GM13977 (cell line): ENCODE data around the gene ZGRF1.
"Not testable (repeated sequence)": the region's sequence is repeated elsewhere in the genome, so short reads cannot be mapped to it uniquely, and the experiment has no call there.

ENCODE experiments used
- DNase-seq: peaks from one replicate; pipeline ENCODE4 v3.0.0; 2012; ENCODE audit warnings: low spot score
- CTCF ChIP-seq: IDR thresholded peaks from 2 replicates; pipeline ENCODE4 v1.5.1; 2012; ENCODE audit warnings: mild to moderate bottlenecking, control low read depth; ENCODE audit not compliant: insufficient read depth; ENCODE audit errors: extremely low read depth, missing control alignments
- in situ Hi-C: fragments of 300-500 bp; cut with MboI; formaldehyde crosslinking; loops from one replicate; pipeline ENCODE4 v1.12.0; 2022; ENCODE audit warnings: low sequenced_read_pairs, low pct_unique_long_range_greater_than_20kb, mixed read lengths, inconsistent platforms; ENCODE audit not compliant: unreplicated experiment

The ZGRF1 gene

GRCh38 chr4:112536123-112536522 lies 100.6 kb downstream of the ZGRF1 start:
- TF ChIP-seq CTCF, result no peak
- in situ Hi-C loops, result no loop called here
- DNase-seq, result no peak

- in situ Hi-C loops, result no loop called here
- TF ChIP-seq CTCF, result no peak
- DNase-seq, result no peak
These were observed 104.4 kb downstream of the ZGRF1 start for GRCh38 chr4:112532267-112532666.

GRCh38 chr4:112531146-112531545 lies 105.6 kb downstream of the ZGRF1 start:
- no peak for DNase-seq
- no peak for TF ChIP-seq CTCF
- in situ Hi-C loops, result no loop called here

GRCh38 chr4:112526061-112526460 lies 110.6 kb downstream of the ZGRF1 start:
- in situ Hi-C loops, result loop anchor here (10.0 kb wide), 2 partner anchors 201 to 421 kb away; no protein-coding TSS in a partner anchor
- no peak for TF ChIP-seq CTCF
- DNase-seq, result no peak

GRCh38 chr4:112523764-112524505 lies 112.8 kb downstream of the ZGRF1 start:
- in situ Hi-C loops, result loop anchor here (10.0 kb wide), 2 partner anchors 199 to 419 kb away; no protein-coding TSS in a partner anchor
- TF ChIP-seq CTCF, result peak; percentile 94
- peak; percentile 88 for DNase-seq

GRCh38 chr4:112523008-112523721 lies 113.5 kb downstream of the ZGRF1 start:
- peak; percentile 72 for DNase-seq
- in situ Hi-C loops, result loop anchor here (10.0 kb wide), 2 partner anchors 198 to 418 kb away; no protein-coding TSS in a partner anchor
- TF ChIP-seq CTCF, result peak; percentile 56

- DNase-seq, result not testable (repeated sequence)
- in situ Hi-C loops, result loop anchor here (10.0 kb wide), 2 partner anchors 198 to 418 kb away; no protein-coding TSS in a partner anchor
These were observed 114.3 kb downstream of the ZGRF1 start for GRCh38 chr4:112522431-112522830.
